Left renal pelvis (tissue), 4 donors: ENCODE measurements around the gene BPTF. TPM values are rescaled to one million over a fixed set of nuclear protein-coding genes. Genes with fewer than 3 reads are reported as not detected.
A peak's percentile ranks its signal among the peaks of the same experiment; 100 is the strongest.
"Not testable (repeated sequence)": the region's sequence is repeated elsewhere in the genome, so short reads cannot be mapped to it uniquely, and the experiment has no call there.

Experiments used
- DNase-seq, 4 donors: peaks; one replicate each; pipeline ENCODE4 v3.0.0-alpha.2; 2013; ENCODE audit warnings: low read depth in 4 of 4, low spot score in 3 of 4
- polyA plus RNA-seq, 4 donors: library from polyadenylated mRNA; unstranded; fragments of 120-200 nt; gene quantifications; one replicate each; pipeline ENCODE4 v1.2.1, GENCODE V29; 2013; ENCODE audit not compliant: insufficient read length in 4 of 4

BPTF gene, protein sequence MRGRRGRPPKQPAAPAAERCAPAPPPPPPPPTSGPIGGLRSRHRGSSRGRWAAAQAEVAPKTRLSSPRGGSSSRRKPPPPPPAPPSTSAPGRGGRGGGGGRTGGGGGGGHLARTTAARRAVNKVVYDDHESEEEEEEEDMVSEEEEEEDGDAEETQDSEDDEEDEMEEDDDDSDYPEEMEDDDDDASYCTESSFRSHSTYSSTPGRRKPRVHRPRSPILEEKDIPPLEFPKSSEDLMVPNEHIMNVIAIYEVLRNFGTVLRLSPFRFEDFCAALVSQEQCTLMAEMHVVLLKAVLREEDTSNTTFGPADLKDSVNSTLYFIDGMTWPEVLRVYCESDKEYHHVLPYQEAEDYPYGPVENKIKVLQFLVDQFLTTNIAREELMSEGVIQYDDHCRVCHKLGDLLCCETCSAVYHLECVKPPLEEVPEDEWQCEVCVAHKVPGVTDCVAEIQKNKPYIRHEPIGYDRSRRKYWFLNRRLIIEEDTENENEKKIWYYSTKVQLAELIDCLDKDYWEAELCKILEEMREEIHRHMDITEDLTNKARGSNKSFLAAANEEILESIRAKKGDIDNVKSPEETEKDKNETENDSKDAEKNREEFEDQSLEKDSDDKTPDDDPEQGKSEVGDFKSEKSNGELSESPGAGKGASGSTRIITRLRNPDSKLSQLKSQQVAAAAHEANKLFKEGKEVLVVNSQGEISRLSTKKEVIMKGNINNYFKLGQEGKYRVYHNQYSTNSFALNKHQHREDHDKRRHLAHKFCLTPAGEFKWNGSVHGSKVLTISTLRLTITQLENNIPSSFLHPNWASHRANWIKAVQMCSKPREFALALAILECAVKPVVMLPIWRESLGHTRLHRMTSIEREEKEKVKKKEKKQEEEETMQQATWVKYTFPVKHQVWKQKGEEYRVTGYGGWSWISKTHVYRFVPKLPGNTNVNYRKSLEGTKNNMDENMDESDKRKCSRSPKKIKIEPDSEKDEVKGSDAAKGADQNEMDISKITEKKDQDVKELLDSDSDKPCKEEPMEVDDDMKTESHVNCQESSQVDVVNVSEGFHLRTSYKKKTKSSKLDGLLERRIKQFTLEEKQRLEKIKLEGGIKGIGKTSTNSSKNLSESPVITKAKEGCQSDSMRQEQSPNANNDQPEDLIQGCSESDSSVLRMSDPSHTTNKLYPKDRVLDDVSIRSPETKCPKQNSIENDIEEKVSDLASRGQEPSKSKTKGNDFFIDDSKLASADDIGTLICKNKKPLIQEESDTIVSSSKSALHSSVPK (N-terminal part only)
- 100 to 1,000 TPM in 3 of 4 donors, 10 to 100 TPM in 1; 94.0 to 129 (median 118) TPM for polyA plus RNA-seq

DNA sequence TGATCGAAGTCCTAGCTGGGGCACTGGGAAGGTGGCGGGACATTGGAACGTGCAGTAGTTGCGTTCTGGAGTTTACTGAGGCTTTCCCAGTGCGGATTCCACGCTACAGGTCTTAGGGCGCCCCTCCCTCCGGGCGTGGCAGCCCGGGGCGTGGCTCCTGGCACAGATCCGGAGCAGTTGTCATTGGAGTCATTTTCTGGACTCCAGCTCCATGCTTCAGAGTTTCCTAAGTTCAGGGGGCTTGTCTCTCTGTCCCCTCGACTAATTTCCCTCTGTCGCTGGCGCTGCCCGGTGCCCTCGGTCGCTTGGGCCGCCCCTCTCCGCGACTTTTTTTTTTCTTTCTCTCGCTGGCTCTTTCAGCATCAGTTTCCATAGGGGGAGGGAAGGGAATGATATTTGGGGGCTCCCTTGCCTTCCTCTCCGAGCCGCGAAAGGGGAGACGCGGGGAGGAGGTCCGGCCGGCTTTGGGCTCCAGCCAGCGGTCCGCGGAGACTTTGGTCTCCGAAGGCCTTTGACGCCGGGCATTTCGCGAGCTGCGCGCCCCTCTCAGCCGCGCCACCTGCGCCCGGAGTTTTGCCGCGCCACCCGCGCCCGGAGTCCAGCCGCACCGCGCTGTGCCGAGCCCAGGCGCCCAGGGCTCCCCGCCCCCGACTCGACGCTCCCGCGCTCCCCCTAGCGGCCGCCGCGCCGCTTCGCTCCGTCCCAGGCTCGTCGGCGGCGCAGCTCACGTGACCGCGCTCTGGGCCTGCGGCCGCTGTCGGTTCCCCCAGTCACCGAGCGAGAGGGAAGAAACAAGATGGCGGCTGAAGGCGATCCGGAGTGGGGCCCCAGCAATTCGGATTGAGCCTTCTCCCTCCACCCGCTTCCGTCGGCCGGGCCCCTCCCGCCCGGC, at the start of gene BPTF:
BPTF (plus strand) TSS at position 769 of the 892 bp plus-strand sequence. CDS start 222 bp downstream, outside the sequence.
- peak; percentile 80 to 89 (median 87) for DNase-seq

DNA sequence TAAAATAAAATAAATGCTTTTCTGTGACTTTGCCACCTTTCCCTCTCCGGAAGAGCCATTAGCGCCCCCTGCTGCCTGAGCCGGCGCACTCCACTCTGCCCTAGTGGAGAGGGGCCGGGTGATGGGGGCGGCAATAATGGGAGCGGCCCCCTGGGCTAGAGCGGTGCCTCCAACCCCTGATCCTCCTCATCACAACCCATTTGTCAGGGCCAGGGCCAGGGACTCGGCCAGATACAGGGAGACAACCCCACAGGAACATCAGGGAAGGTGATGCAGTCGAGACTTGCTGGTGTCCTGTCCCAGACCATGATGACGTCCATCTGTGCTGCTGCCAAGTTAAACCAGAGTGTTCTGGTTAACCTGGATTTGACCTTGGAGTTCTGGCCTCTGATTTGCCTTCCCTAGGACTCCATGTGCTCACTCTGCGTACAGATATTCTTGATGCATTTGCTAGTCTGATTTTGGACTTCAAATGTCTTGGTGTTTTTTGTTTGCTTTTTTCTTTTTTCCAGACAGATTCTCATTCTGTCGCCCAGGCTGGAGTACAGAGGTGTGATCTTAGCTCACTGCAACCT, 46.1 kb upstream of the BPTF start:
- DNase-seq: no peak

DNA sequence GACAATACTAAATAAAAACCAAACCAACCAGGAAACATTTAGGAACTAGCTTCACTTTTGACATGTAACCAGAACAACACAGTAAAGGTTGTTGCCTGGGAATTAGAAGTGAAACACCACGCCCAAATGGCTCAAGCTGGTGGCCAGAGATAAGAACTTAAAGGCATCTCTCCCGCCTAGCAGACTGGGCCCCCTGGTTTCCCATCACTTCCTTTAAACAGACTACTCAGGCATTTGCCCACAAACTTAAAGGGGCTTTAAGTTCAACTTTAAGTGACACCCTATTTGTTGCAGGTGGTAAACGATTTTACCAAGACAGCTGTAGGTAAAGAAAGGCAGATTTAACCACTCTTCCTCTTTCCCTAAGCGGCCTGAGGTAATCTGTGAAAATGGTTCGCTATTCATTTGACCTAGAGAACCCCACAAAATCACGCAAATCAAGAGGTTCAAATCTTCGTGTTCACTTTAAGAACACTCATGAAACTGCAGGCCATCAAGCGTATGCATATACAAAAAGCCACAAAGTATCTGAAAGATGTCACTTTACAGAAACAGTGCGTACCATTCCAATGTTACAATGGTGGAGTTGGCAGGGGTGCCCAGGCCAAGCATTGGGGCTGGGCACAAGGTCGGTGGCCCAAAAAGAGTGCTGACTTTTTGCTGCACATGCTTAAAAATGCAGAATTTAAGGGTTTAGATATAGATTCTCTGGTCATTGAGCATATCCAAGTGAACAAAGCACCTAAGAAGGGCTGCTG, 40.8 kb upstream of the BPTF start:
- DNase-seq: no peak

DNA sequence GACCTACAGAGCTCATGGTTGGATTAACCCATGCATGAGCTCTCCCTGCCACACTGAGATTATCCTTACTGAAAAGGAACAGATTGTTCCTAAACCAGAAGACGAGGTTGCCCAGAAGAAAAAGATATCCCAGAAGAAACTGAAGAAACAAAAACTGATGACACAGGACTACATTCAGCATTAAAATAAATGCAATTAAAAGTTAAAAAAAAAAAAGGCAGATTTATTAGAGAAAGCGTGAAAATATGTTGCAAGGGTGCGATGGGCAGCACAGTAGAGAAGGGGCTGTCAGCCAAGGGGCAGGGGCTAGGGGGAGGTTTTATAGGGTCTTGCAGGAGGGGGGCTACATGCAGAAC, 40.2 kb upstream of the BPTF start:
- no peak for DNase-seq

DNA sequence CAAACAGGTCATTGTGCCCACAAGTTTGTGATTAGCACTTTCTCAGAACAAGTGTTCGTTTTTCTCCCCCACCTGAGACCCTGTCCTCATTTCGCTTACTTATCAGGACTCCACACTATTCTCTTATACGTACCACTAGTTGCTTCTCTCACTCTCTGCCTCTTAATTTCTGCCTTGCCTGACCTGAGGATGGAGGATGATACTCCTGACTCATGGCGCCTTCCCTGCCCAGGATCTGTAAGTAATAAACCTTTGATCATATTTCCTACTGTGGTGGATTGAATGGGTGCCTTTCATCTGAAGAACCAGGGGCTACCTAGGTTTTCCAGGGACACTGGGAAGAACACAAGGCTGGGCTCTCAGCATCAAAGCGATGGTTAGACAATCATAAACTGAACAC, 39.8 kb upstream of the BPTF start:
- DNase-seq: no peak

DNA sequence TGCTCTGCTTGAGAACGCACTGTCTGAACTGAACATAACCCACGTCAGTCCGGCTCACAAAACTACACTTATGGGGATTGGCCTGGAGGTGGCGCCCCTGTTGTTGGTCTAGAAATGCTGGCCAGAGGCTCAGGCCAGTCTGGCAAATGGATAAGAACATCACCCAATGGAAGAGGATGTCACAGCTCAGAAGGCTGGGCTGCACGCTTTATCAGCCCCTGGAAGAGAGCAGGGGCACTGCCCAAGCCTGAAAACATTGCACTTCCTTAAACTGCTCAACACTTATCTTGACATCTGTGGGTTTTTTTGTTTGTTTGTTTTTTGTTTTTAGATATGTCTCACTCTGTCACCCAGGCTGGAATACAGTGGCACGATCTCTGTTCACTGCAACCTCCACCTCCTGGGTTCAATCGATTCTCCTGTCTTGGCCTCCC, 24.8 kb upstream of the BPTF start:
- DNase-seq: peak in 1 of 4 donors; percentile 14

DNA sequence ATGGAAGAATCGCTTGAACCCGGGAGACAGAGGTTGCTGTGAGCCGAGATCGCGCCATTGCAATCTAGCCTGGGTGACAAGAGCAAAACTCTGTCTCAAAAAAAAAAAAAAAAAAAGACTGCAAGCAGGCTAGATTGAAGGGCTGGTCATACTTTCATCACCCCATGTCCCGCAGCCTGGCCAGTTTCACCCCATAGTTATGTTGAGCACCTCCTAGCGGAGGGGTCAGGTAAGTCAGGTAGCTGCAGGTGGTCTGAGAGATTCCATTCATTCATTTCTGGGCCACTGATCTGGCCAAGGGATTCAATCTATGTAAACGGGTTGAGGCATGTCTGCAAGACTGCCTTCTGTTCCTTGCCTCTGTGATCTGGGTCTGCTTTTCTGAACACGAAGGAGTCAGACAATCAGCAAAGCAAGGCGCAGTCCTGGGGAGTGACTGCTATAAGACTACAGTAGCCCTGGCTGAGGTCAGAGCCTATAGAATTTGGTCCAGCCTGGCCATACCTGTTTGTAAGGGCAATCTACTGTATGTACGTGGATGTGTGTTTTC, 23.6 kb upstream of the BPTF start:
- DNase-seq: no peak

DNA sequence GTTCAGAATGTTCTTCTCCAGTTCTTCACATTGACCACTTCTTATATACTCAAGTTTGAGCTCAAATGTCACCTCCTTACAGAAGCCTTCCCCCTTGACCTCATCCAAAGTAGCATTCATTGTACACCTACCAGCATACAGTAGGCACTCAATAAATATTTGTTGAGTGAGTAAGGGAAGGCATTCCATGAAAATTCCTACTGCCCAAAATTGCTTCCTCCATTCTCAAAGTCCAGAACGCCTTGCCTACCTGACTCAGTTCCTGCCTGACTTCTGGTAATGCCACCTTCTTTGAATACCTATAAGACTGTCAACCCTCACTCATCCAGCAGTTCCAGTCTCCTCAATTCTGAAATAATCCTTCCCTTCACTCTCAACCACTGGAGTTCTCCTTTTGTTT, 14.8 kb upstream of the BPTF start:
- no peak for DNase-seq

DNA sequence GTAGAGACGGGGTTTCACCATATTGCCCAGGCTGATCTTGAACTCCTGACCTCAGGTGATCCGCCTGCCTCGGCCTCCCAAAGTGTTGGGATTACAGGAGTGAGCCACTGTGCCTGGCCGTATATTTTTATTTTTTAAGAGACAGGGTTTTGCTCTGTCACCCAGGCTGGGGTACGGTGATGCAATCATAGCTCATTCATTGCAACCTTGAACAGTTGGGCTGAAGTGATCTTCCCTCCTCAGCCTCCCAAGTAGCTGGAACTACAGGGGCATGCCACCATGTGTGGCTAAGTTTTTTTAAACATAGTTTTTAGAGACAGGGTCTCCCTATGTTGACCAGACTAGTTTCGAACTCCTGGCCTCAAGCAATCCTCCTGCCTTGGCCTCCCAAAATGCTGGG, 12.9 kb upstream of the BPTF start:
- DNase-seq: not testable (repeated sequence)

DNA sequence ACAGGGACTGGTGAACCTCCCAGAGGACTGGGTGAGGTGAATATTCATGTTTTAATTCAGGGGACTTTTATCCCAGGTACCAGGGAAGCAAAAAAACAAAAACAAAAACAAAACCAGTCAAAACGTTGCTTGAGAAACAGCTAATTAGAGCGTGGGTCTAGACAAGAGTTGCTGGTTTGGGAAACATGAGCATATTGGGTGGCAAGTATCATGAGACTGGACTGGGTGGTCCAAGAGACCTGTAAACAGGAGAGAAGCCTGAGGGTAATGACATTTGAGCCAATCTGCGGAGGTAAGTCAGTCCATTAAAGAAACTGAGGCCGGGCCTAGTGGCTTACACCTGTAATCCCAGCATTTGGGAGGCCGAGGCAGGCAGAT, 11.5 kb upstream of the BPTF start:
- DNase-seq: no peak

DNA sequence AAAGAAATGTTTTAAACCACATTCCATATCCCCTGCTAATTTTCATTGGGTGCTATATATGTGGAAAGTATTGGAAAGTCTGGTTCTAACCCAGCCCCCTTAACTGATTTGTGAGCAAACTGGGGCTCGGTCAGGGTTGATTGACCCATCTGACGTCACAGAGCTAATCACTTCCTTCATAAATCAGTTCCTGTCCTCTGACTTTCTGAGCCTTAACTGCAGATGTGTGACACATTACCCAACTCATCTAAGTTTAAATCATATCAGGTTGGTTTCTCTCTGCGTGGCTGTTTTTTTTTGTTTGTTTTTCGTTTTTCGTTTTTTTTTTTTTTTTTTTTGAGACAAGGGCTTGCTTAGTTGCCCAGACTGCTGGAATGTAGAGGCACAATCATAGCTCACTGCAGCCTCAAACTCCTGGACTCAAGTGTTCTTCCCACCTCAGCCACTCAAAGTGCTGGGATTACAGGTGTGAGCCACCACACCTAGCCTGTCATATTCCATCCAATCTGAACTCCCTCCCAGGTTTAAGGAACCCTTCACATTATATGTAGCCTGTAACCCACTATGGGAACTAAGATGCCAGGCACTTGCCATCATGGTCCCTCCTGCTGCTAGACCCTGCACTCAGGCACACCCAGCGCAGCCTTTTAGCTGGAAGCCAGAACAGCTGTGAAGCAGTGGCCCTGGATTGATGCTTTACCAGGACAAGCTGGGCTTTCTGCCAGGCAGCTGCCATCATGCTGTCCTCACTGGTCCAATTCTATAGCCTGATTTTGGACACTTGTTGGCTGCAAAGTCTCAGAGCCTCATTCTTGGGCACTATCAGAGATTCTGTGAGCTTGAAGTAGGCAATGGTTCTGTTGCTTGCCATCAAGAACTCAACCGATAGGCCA, 6.9 kb upstream of the BPTF start:
- DNase-seq: no peak

DNA sequence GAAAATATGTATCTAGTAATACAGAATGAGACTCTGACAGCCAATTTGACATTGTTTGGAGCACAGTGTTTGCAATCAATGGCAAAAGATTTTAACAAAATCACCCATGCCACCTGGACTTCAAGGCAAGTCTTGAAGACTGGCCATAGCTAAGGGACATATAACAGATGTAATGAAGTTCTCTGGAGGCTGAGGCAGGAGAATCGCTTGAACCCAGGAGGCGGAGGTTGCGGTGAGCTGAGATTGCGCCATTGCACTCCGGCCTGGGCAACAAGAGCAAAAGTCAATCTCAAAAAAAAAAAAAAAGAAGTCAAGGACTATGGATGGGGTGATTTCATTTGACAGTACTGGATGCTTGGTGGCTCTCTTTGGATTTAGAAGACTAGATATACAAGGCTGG, 5.6 kb upstream of the BPTF start:
- DNase-seq: no peak

DNA sequence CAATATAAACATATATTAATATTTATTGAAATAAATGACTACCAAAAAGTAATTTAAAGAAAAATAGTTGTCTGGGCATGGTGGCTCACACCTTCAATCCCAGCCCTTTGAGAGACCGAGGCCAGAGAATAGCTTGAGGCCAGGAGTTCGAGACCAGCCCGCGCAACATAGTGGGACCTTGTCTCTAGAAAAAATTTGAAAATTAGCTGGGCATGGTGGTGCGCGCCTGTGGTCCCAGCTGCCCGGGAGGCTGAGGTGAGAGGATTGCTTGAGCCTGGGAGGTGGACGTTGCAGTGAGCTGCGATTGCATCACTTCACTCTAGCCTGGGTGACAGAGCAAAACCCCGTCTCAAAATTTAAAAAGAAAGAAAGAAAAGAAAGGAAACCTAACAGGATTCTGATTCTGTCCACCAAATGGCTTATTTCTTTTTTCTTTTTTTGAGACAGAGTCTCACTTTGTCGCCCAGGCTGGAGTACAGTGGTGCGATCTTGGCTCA, 3.4 kb upstream of the BPTF start:
- DNase-seq: no peak

DNA sequence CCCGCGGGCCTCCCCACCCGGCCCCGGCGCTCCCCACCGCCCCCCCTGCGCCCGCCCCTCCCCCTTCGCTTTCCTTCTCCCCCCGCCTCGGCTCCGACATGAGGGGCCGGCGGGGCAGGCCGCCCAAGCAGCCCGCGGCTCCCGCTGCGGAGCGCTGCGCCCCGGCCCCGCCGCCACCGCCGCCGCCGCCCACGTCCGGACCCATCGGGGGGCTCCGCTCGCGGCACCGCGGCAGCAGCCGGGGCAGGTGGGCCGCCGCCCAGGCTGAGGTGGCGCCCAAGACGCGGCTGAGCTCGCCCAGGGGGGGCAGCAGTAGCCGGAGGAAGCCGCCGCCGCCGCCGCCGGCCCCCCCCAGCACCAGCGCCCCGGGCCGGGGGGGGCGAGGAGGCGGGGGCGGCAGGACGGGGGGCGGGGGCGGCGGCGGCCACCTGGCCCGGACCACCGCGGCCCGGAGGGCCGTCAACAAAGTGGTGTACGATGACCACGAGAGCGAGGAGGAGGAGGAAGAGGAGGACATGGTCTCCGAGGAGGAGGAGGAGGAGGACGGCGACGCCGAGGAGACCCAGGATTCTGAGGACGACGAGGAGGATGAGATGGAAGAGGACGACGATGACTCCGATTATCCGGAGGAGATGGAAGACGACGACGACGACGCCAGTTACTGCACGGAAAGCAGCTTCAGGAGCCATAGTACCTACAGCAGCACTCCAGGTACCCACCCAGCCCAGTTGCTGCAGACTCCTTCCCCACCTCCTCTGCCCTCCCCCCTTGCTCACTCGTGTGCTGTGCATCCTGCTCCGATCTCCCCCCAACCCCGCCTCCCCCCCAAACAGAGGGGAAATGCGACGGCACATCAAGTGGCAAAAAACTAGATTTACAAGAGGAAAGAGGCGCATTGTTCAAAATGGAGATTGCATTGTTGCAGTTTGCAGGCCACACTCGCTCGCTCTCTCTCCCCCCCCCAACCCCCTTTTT, 611 bp downstream of the BPTF start:
- DNase-seq: peak in 3 of 4 donors; percentile 39 to 66 (median 48)

DNA sequence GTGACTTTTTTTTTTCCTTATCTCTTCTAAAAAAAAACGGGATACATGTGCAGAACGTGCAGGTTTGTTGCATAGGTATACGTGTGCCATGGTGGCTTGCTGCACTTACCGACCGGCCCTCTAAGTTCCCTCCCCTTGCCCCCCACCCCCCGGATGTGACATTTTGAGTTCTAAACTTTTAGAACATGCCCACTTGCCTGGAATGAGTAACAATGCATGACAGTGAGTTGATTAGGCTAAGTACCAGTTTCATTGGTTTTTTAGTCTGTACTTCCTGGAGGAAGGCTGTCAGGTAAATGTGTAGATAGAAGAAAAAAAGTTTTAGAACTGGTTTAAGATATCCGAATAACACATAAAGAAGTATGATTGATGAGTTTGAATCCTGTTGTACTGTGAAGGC, 4.0 kb downstream of the BPTF start:
- no peak for DNase-seq

DNA sequence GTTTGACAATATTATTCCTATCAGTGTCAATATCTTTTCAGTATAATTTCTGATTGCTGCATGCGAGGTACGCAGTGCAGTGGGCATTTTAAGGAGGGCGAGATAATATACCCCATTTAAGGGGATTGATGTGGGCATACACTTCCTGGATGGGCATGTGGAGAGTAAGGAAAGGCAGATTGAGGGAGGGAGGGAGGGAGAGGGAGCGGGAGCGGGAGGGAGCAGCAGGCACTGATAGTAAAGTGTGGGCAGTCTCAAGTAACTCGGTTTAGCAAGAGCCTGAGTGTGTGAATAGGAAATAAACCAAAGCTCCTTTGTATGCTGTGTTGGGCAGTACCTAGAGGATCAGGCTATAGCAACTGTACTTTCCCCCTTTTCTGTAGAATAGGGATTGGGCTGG, 5.1 kb downstream of the BPTF start:
- no peak for DNase-seq
